AG09309 (cell line): Measurements from ENCODE around the gene KIFC3.
A peak's percentile ranks its signal among the peaks of the same experiment; 100 is the strongest.
"Not testable (repeated sequence)": the region's sequence is repeated elsewhere in the genome, so short reads cannot be mapped to it uniquely, and the experiment has no call there.

Source experiments
- DNase-seq: peaks from one replicate; pipeline ENCODE4 v3.0.0-alpha.2; 2010; ENCODE audit warnings: low read depth
- H3K4me3 ChIP-seq: 2 replicates; pipeline ENCODE4 v1.5.1; 2011; ENCODE audit warnings: mild to moderate bottlenecking, low read depth, low read length, moderate library complexity; ENCODE audit not compliant: control insufficient read depth
- TF ChIP-seq, protein P1 (sequence below): IDR thresholded peaks from 2 replicates; pipeline ENCODE4 v1.5.1; 2011; ENCODE audit warnings: mild to moderate bottlenecking, low read depth, low read length, inconsistent platforms; ENCODE audit not compliant: insufficient read depth, control insufficient read depth; ENCODE audit errors: missing control alignments

Gene KIFC3, protein sequence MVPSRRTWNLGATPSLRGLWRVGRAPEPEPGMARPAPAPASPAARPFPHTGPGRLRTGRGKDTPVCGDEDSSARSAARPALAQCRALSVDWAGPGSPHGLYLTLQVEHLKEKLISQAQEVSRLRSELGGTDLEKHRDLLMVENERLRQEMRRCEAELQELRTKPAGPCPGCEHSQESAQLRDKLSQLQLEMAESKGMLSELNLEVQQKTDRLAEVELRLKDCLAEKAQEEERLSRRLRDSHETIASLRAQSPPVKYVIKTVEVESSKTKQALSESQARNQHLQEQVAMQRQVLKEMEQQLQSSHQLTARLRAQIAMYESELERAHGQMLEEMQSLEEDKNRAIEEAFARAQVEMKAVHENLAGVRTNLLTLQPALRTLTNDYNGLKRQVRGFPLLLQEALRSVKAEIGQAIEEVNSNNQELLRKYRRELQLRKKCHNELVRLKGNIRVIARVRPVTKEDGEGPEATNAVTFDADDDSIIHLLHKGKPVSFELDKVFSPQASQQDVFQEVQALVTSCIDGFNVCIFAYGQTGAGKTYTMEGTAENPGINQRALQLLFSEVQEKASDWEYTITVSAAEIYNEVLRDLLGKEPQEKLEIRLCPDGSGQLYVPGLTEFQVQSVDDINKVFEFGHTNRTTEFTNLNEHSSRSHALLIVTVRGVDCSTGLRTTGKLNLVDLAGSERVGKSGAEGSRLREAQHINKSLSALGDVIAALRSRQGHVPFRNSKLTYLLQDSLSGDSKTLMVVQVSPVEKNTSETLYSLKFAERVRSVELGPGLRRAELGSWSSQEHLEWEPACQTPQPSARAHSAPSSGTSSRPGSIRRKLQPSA

DNA sequence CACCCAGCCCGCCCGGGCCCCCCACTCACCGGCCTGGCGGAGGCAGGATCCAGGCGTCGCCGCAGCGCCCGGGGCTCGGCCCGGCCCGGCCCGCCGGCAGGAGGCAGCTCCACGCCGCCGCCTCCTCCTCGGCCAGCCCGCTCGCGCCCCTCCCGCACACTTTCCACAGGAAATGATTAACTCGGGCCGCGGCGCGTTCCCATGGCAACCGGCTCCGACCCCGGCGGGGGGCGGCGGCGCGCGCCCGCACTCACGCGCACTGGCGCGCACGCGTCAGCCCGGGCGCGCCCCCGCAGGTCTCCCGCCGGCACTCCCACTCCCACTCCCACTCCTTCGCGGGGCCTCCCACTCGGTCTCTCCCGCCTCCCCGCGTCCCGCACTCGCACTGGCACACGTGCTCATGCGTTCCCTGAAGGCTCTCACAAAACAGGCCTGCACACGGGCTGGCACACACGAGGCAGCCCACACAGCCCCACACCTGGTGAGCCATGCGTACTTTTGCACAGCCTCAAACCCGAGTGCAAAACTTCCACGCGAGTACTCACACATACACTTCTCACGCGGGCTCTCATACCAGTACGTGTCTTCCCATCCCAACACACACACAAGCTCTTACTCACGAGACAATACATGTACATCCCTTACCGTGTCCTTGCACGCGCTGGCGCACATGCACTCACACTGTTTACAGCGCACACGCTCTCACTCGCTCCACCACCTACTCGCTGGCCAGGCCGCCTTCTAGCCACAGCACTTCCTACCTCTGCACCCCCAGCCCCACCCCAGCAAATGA is at the start of gene KIFC3:
Gene KIFC3 (minus strand): TSS at position 151 of the 793 bp plus-strand sequence. CDS start 4,248 bp downstream, outside the sequence.
- no peak for DNase-seq
- H3K4me3 ChIP-seq: peak within 1 kb of the TSS; percentile 82
- TF ChIP-seq, protein P1, sequence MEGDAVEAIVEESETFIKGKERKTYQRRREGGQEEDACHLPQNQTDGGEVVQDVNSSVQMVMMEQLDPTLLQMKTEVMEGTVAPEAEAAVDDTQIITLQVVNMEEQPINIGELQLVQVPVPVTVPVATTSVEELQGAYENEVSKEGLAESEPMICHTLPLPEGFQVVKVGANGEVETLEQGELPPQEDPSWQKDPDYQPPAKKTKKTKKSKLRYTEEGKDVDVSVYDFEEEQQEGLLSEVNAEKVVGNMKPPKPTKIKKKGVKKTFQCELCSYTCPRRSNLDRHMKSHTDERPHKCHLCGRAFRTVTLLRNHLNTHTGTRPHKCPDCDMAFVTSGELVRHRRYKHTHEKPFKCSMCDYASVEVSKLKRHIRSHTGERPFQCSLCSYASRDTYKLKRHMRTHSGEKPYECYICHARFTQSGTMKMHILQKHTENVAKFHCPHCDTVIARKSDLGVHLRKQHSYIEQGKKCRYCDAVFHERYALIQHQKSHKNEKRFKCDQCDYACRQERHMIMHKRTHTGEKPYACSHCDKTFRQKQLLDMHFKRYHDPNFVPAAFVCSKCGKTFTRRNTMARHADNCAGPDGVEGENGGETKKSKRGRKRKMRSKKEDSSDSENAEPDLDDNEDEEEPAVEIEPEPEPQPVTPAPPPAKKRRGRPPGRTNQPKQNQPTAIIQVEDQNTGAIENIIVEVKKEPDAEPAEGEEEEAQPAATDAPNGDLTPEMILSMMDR: peak; percentile 4

DNA sequence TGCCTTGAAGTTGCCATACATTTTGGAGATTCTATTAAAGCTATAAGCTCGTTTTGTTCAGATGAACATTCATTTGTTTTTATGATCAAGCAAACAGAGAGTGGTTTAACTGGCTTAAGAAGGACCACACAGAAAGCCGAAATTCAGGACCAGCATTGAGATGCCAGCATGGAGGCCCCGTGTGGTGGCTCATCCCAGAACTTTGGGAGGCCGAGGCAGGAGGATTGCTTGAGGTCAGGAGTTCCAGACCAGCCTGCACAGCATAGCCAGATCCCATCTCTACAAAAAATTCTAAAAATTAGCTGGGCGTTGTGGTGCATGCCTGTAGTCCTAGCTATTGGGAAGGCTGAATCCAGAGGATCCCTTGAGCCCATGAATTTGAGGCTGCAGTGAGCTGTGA is 45.9 kb upstream of the KIFC3 start:
- no peak for DNase-seq
- TF ChIP-seq, protein P1: no peak
- H3K4me3 ChIP-seq: no peak overlapping the region

DNA sequence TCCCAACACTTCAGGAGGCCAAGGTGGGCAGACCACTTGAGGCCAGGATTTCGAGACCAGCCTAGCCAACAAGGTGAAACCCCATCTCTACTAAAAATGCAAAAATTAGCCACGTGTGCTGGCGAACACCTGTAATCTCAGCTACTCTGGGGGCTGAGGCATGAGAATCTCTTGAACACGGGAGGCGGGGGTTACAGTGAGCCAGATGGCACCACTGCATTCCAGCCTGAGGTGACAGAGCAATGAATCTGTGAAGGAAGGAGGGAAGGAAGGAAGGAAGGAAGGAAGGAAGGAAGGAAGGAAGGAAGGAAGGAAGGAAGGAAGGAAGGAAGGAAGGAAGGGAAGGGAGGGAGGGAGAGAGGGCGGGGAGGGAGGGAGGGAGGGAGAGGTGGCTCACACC is 44.6 kb upstream of the KIFC3 start:
- H3K4me3 ChIP-seq, DNase-seq: not testable (repeated sequence)

DNA sequence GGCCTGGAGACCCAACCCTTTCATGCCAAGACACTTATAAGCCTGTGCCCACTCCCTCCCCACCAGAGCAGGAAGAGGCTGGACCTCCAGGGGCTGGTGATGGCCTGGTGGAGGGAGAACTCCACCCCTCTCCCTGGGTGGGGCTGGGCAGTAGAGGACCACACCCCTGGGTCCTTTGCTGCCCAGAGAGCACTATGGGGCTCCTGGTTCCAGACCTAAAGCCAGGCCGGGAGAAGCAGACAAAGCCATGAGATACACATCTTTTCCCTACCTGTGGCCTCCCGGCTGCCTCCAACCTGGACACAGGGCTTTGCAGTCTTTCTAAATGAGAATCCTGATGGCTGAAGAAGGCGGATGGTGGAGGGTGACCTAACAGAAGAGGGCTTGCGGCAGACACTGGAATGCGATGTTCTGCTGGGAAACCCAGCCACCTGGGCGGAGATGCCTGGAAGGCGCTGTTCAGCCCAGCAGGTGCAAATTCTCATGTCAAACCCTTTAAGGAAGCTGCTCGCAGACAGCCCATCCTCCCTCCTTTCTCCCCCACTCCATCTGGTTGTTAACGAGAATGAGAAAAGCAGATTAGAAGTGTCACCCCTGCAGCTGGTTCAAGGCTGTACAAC is 43.9 kb upstream of the KIFC3 start:
- TF ChIP-seq, protein P1: no peak
- no peak overlapping the region for H3K4me3 ChIP-seq
- DNase-seq: no peak

DNA sequence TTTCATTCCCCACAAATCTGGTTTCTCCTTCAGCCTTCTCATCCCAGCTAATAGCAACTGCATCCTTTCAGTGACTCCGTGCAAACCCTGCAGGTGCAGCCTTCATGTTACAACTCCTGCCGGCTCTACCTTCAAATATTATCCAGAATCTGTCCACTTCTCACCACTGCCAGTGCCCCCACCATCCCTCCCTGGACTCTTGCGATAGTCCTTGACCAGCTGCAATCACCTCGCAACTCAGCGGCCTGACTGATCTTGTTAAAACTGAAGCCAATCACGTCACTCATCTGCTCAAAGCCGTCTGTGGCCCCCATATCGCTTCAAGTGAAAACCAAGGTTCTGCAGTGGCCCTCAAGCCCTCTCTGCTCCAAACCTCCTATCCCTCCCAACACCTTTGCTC is 42.8 kb upstream of the KIFC3 start:
- no peak overlapping the region for H3K4me3 ChIP-seq
- TF ChIP-seq, protein P1: no peak
- DNase-seq: no peak

DNA sequence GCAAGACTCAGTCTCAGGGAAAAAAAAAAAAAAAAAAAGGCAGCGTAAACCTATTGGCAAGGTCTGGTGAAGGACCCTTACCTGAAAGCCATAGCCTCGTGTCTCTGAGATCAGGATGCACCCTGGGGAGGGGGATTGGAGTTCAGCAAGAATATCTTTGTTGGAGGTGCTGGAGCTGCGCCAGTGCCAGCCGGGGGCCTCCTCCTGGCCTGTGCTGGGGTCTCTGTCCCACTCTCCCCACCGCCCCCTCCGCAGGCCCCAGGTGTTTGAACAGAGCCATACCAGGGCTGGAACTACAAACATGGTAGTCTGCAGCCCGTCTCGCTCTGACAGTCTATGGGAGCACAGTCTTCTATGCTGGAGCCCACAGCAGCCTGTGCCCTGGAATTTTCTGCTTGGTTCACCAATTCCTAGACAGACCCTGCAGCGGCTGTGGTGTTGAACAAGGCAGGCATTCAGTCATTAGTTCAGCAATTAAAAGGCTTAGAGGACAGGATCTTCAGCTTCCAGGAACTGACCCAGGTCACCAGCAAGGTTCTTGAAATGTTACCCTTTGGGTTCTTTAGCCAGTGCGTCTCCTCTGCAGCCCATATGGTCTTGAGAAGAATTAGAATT is 42.2 kb upstream of the KIFC3 start:
- no peak for DNase-seq
- TF ChIP-seq, protein P1: no peak
- H3K4me3 ChIP-seq: no peak overlapping the region
